CD4-positive, alpha-beta T cell treated with Interleukin-12 subunit alpha and Interleukin-12 subunit beta, for 1 hour (primary cell): ENCODE data around the gene APOBEC3A.
"Not testable (repeated sequence)": the region's sequence is repeated elsewhere in the genome, so short reads cannot be mapped to it uniquely, and the experiment has no call there.

Source experiments
- DNase-seq: peaks from one replicate; pipeline ENCODE4 v3.0.0-alpha.2; 2020

APOBEC3A gene

DNA sequence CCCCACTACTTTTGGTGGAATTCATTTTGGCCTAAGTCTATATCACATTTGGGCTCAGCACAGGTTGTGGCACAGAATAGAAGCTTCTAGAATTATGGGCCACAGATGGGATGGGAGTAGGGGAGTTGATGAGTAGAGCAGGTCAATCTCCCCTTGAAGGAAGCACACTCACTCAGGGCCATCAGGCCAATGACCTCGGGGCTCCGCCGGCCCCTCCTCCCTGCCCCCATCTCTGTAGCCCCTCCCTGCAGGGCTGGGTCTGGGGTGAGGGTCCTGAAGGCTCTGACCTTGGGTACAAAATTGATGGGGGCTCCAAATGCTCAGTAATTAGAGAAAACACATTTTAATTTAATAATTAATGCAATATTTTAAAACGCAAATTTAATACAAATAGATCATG, 3.3 kb downstream of the APOBEC3A start:
- DNase-seq: not testable (repeated sequence)

DNA sequence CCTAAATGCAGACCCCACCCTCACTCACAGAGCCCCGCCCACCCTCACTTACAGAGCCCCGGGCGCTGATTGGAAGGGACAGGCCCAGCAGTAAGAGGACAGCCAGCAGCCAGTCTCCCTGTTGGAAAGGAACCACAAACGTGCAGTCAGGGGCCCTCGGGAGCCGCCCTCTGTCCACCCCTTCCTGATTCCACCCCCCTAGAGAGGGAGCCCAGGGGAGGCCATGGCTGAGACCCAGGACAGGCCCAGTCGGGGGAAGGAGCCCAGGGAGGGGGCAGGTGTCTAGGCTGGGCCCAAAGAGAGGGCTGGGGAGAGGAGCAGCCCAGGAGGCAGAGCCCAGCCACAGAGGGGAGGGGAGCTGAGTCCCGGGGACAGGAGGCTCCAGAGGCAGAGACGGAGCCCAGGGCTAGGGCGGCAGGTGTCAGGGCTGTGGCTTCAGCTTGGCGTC, 5.9 kb downstream of the APOBEC3A start:
- not testable (repeated sequence) for DNase-seq

DNA sequence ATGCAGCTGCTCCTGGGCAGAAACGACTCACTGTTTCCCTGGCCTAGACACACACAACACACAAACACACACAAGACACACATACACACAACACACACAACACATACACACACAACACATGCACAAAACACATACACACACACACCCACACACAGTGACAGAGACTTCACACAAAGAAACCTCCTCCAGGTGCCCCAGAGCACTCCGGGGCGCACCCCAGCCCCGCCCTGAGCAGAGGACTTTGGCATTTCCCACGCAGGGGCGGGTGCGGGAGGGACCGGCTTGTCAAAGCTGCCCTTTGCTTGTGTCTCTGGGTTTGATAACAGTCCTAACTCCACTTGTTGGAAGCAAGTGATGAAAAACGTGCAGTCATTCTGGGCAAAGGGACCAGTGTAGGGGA, 6.5 kb downstream of the APOBEC3A start:
- DNase-seq: no peak

DNA sequence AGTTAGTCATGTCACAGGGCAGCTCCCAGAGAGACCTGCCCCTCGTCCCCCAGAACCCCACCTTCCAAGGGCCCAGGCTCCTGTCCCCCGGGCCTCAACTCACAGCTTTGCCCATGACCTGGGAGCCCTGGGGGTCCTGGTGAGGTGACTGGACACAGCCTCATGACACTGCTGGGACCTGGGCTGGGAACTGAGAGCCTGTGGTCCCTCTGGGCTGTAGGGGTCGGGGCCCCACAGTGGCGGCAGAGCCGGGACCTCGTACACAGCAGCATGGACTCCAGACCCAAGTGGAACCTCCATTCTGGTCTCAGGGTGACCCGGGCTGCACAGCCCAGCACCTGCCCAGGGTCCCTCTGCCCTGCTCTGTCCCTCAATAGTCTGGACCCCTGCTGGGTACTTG, 6.9 kb downstream of the APOBEC3A start:
- no peak for DNase-seq

DNA sequence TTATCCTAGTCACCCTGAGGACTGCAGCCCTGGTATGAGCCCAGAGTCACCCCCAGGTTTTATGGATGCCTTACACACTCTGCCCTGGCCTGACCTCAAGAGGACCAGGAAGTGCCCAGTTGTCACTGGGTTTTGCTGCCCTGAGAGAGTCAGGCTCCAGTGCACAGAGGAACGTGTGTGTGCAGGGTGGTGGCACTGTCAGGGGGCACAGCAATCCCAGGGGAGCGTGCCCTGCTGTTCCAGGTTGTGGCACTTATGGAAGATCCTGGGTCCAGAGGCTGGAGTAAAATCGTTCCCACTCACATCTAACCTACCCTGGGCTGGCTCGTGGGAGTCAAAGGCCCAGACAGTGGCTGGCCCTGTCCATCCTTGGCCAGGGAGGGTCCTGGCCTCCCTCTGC, 7.6 kb downstream of the APOBEC3A start:
- no peak for DNase-seq

DNA sequence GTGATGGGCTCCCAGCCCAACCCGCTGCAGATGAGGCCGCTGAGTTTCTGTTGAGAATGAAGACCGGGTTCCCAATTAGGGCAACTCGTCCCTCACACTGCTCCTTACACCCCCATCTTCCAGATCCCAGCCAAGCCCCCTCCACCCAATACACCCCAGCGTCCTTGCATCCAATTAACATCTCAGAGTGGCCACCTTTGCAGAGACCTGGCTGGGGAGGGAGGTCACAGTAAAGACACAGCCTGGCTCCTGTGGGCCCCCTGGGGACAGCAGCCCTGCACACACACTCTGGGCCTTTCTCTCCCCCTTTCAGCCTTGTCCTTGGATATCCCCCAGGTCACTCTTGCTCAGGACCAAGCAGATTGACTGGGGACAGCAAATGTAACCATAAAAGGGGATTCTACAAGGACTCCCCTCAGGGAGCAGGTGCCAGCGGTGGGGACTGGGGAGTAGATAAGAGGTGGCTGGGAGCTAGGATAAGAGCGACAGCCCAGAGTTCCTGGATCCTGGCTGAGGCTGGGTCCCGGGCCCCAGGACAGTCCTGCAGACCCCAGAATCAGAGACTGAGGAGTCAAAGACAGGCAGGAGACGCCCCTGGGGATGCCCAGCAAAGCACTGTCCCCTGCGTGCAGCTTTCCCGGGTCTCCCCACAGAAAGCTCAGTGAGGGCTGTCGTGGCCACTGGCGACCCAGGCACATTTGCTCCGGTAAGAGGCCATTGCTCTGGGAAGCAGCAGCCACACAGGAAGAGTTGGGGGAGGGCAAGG, 8.4 kb downstream of the APOBEC3A start:
- no peak for DNase-seq

DNA sequence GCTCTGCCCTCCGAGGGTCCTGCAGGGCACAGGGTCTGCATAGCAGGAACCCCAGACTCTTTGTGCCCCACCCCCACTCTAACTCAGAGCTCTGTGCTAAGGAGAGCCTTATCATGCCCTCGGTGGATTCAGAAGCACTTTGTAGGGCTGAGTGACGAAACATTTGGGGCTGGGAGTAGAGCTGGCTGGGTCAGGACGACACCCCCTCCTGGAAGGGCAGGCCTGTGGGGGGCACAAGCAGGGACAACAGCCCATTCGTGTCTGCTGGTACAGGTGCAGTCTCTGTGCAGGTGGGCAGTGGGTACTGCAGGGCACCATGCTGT, 8.9 kb downstream of the APOBEC3A start:
- no peak for DNase-seq

DNA sequence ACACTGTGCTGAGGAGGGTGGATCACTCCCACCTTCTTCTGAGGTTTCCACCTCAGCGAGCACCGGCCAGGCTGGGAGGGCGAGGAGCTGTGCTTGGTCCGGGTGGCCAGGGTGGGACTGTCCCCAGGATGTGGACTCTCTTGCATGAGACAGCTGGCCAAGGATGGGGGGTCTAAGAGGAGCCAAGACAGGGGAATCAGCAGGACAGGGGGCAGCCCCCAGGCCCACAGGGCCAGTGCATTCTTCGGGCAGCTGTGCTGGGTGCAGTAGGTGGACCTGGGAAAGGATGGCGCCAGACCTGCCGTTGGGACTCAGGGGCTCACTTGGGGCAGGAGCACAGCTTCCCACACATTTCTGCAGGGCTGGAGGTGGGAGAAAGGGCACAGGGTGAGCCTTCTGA, 9.5 kb downstream of the APOBEC3A start:
- no peak for DNase-seq

DNA sequence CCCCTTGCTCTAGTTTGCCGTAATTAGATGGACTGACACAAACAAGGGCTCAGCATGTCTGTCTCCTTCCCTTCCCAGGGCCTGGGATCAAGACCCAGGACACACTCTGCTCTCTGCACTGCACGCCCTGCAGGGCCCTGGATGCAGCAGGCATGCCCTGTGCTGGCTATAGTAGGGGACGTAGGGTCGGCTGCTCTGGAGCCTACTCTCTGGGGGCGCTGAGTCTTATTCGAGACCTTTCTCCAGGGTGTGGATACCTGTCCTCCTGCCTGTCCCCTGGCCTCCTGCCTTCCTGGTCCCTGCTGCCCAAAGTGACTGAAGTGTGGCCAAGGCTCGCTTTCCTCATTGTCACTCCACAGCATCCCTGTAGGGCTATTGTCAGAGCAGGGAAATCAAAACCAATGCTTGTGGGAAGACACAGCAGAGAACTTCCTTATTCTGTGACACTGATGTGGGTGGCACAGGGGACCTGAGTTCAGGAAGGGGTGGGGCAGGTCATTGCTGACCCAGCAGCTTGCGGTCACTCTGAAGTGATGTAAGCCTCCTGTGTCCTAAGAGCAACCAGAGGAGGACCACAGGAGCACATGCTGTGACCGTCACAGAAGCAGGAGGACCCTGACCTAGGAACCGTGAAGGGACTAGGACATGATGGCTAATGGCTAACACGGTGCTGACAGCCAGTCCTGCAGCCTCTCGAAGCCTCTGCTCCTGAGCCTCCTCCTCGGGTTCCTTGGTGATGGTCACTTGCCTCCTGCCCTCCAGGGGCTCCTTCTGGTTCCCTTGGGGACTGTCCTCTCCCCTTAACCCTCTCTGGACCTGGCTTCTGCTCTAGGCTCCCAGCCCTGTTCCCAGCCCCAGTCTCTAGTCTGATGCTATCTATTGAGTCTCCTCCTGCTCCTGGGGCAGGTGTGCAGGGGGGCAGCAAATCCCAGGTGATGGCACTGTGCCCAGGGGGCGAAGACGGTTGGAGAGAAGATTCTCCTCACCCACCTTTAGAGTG, 10.3 kb downstream of the APOBEC3A start:
- peak; percentile 18 for DNase-seq

DNA sequence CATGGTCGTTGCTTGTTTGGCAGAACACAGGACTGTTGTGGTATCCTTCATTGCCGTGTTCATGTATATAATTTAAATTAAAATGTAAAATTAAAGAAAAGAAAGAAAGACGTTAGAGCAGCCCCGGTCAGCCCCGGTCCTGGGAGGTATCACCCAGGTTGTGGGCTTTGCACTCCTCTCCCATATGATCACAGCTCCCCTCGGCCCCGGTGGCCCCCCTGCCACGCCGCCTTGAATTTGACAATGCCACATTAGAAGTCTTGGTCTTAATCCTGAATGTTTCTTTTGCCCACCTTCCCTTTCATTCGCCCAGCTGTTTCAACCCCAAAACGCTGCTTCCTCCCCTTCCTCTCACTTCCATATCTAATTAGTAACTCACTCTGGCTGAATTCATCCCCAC, 11.4 kb downstream of the APOBEC3A start:
- DNase-seq: no peak

DNA sequence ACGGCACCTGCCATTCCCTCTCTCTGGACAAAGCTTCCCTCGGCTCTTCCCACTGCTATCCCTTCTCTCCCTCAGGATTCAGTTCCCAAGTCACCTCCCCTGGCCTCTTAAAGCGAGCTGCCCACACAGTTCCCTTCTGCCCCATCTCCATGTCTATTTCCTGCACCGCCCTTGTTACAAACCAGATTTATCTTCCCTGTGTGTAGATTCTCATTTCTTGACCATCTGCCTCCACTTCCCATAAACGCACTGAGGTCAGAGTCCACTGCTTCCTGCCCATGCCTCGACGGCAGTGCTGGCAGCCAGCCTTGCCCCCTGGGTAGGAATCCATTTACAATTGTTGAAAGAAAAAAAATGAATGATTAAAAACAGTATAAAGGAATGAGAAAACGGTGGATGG, 13.1 kb downstream of the APOBEC3A start:
- DNase-seq: no peak

DNA sequence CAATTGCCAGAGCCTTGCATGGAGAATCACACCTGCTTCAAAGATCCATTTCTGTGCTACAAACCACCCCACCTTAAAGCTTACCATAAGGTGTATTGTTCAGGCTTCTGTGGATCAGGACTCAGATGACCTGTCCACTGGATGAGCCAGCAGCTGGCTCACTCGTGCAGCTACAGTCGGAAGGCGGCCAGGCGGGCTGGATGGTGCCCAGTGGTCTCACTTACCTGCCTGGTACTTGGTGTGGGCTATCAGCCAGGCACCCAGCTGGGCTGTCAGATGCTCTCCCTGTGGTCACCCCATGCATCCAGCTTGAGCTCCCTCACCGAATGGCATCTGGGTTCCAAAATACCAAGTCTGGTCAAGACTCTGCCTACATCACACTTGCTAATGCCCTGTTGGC, 13.8 kb downstream of the APOBEC3A start:
- no peak for DNase-seq

DNA sequence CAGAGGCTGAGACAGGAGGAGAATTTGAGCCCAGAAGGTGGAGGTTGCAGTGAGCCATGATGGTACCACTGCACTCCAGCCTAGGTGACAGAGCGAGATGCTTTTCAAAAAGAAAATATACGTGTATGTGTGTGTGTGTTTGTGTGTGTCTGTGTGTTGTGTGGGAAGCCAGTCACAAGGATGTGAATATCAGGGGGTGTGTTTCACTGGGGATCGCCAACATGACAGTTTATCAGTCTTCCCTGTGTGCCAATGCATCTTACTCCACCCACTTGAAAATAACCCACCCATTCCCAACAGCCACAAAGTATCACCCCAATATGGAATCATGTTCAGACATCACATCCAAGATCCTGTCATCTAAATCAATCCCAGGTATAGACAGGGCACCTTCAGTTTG, 14.4 kb downstream of the APOBEC3A start:
- DNase-seq: no peak

DNA sequence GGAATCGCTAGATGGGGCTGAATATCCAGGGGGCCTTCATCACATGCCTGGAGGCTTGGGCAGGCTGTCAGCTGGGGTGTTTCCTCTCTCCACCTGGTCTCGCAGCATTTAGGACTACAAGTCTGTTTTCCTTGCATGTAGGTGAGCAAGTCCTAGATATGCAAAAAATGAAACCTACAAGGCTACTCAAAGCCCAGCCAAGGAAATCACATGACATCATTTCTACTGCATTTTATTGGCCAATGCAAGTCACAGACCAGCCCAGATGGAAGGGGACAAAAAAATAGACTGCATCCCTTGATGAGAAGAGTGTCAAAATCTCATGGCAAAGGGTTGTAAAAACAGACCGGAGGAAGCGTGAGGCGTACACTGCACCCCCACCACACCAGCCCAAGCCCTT, 15.1 kb downstream of the APOBEC3A start:
- no peak for DNase-seq

DNA sequence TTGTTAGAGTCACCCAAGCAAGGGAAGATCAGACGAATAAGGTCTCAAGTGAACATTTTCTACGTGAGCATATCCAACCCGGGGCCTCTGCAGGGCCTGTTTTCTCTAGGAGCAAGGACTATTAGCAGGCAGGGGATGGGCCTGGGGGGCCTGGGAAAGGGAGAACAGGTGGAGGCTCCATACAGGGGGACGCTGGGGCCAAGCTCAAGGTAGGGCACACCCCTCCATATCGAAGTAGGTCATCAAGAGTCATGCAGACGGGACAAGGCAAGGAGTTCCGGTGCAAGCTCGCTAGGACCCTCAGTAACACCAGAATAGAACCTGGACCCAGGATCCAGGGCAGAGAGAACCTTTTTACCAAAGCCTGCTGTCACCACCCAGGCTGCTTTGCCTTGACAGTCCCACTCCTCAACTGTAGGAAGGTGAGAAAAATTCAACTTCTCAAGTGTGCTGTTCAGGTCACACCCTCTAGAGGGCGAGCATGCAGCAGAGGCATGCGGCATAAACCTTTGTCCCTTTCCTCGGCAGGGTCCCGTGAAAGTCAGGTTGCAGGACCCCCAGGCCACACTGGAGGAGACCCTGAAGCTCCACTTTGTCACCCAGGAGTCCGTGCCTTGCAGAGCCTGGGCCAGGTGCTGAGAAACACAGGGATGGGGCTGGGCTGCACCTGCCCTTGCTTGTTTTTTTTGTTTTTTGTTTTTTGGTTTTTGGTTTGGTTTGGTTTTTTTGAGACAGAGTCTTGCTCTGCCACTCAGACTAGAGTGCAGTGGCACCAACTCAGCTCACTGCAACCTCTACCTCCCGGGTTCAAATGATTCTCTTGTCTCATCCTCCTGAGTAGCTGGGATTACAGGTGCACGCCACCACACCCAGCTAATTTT, 16.1 kb downstream of the APOBEC3A start:
- DNase-seq: peak; percentile 66

DNA sequence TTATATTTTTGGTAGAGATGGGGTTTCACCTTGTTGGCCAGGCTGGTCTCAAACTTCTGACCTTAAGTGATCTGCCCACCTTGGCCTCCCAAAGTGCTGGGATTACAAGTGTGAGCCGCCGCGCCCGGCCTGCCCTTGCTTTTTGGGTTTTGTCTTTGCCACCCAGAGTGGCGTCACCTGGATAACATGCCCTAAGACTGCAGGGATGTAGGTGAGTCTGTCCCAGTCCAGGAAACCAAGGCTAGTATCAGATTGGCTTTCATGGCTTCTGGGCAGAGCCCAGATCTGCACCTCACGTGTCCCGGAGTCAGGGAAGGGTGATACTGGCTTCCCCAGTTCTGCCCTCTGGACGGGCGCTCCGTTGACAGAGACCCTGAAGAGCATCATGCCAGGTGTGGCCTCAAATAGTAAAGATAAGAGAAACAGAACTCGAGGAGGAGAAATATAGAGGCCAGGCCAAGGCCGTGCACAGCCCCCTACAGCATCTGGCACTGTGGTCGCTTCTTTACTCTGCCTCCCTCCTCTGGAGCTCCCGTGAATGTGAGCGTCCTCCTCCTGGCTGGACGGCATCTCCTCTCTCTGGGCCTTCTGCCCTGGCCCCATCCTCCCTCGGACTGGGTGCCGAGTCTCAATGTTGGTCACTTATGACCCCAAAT, 16.9 kb downstream of the APOBEC3A start:
- no peak for DNase-seq

DNA sequence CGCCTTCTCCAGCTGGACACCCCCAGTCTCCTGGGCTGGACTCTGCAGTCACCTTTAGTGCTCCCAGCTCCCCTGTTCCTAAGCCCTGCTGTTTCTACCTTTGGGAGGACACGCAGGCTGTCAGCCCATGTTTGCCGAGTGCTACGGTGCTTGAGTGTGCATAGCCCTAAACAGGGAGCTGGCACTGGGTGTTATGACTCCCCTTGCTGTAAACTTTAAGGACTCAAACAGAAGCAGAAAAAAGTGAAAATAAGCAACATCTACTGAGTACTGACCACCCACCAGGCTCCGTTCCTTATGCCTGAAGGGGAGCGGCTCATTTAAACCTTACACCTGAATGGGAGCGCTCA, 17.4 kb downstream of the APOBEC3A start:
- DNase-seq: no peak

DNA sequence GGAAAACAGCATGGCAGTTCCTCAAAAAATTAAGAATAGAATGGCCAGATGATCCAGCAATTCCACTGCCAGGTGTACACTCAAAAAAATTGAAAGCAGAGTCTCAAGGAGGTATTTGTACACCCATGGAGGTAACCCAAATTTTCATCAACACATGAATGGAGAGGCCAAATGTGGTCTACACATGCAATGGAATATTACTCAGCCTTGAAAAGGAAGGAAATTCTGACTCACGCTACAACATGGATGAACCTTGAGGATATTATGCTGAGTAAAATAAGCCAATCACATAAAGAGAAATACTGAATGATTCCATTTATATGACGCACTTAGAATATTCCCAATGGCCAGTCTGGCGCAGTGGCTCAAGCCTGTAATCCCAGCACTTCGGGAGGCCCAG, 19.9 kb downstream of the APOBEC3A start:
- not testable (repeated sequence) for DNase-seq

DNA sequence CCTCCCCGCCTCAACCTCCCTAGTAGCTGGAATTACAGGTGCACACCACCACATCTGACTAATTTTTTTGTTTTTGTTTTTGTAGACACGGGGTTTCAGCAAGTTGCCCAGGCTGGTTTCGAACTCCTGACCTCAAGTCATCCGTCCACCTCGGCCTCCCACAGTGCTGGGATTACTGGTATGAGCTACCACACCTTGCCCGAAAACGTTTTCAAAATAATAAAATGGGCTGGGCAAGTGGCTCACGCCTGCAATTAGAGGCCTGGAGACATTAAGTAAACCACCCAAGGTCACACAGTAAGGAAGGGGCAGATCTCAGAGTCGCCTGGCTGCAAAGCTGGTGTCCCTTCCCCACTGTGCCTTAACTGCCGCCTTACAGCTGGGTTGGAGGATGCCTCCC, 23.2 kb downstream of the APOBEC3A start:
- not testable (repeated sequence) for DNase-seq

DNA sequence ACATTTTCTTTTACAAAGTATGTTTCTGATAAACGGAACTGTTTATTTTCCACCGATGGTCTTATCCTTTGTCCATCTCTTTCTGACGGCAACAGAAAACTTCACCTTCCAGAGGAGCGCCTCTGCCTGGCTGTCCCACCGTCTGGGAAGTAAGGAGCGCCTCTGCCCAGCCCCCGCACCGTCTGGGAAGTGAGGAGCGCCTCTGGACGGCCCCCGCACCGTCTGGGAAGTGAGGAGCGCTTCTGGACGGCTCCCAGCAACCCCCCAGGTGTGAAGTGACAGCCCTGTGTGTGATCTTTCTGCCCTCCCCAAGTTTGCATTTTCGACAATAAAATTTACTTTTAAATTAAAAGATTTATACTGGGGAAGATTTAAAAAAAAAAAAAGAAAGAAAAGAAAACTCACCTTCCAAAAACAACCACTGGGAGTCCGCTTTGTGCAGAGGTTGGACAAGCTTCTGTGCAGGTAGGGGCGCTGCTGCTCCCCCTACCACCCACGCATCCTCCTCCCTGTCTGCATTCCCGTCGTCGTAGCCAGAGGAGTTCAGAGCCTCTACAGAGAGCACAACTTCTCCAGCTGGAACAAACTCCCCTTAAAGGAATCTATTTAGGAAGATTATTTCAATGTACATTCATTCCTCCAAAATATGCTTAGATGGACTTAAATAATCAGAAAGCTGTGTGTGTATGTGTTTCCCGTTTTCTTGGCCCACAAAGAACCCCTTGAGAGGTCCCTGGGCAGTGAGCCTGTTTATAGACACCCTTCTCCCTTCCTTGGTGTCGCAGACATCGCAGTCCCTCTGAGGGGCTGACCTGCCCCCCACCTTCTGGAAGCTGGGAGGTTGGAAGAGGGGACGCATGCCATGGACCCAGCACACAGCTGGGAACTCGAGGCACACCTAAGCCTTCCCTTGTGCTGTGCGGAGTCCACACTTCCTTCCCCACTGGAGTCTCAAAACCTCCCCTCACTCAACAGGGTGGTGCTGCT, 23.9 kb downstream of the APOBEC3A start:
- DNase-seq: no peak
